Measurements from ENCODE around the gene GIMAP5. TPM values are rescaled to one million over a fixed set of nuclear protein-coding genes. Genes with fewer than 3 reads are reported as not detected.
A peak's percentile ranks its signal among the peaks of the same experiment; 100 is the strongest.

The GIMAP5 gene
- total and polyA plus RNA-seq, 9 of the 15 experiments (the other 6 are each of a cell fraction or from before 2014, with no cell fraction given): 0.35 TPM; not detected in 8

DNA sequence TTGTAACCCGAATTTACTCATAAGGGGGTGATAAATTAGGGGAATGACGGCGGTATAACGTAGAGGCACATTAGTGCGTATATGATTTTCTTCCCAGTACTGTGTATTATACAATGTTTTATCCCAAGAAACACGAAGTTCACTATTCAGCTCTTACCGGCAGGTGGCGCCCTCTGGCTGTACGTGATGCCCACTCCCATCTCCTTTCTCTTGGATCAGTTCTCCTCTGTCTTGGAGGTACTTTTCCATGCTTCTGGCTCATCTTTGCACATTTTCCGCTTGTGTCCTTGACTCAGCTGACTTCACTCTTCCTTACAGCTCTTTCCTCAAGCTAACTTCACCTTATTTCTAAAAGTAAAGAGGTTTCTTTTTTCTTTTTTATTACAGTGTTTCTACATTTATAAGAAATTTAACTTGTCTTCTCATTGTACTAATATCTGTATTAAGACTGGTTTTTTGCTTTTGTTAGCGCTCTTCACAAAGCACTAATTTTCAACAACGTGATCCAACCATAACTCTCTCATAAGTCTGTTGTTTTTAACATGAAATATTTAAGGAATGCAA lies 41.6 kb downstream of the GIMAP5 start (continued):
- TF ChIP-seq RERE (CRISPR knock-in tag; IDR thresholded peaks at IDR 0.05; ENCODE audit: borderline replicate concordance) (no peak), CXXC5 (CRISPR knock-in tag; IDR thresholded peaks at IDR 0.05) (peak; percentile 25; the same call in 1 of the 2 replicates), STAG1 (CRISPR knock-in tag; IDR thresholded peaks at IDR 0.05; ENCODE audit: borderline replicate concordance) (peak; percentile 78; the same call in 1 of the 2 replicates), ATF1 (CRISPR knock-in tag; IDR thresholded peaks at IDR 0.05) (no peak), ATF1 (tag; IDR thresholded peaks at IDR 0.05) (peak; percentile 37; the same call in 1 of the 2 replicates), ILF3 (IDR thresholded peaks at IDR 0.05; ENCODE audit: borderline replicate concordance) (no peak), RCOR1 (IDR thresholded peaks at IDR 0.05; ENCODE audit: borderline replicate concordance in 1 of 2, low read depth in 2 of 2, low read length in 2 of 2) (peak in 1 of 2 experiments; percentile 72; a peak in 2 of 4 replicates), NCOA4 (IDR thresholded peaks at IDR 0.05; ENCODE audit: partially characterized antibody) (no peak), ZNF324 (CRISPR knock-in tag; IDR thresholded peaks at IDR 0.05) (no peak), RFX5 (IDR thresholded peaks at IDR 0.05; ENCODE audit: low read depth, low read length) (0 out of 2 replicates have a peak, but pooled peaks have one; percentile 55), ZNF695 (CRISPR knock-in tag; IDR thresholded peaks at IDR 0.05) (0 out of 2 replicates have a peak, but pooled peaks have one; percentile 27), POLR2AphosphoS5 (IDR thresholded peaks at IDR 0.05; ENCODE audit: control insufficient read depth, insufficient read depth, low read depth, low read length) (no peak), CBFB (CRISPR knock-in tag; IDR thresholded peaks at IDR 0.05) (no peak), TBP (optimal IDR thresholded peaks at IDR 0.05; ENCODE audit: low read depth, low read length) (no peak)
- TF ChIP-seq, protein P1, sequence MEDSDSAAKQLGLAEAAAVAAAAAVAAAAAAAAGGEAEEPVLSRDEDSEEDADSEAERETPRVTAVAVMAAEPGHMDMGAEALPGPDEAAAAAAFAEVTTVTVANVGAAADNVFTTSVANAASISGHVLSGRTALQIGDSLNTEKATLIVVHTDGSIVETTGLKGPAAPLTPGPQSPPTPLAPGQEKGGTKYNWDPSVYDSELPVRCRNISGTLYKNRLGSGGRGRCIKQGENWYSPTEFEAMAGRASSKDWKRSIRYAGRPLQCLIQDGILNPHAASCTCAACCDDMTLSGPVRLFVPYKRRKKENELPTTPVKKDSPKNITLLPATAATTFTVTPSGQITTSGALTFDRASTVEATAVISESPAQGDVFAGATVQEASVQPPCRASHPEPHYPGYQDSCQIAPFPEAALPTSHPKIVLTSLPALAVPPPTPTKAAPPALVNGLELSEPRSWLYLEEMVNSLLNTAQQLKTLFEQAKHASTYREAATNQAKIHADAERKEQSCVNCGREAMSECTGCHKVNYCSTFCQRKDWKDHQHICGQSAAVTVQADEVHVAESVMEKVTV (CRISPR knock-in tag; IDR thresholded peaks at IDR 0.05): peak; percentile 86
- TF ChIP-seq, protein P2, sequence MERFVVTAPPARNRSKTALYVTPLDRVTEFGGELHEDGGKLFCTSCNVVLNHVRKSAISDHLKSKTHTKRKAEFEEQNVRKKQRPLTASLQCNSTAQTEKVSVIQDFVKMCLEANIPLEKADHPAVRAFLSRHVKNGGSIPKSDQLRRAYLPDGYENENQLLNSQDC (CRISPR knock-in tag; IDR thresholded peaks at IDR 0.05): 0 out of 2 replicates have a peak, but pooled peaks have one; percentile 38

All from K562 (cell line).